ENCODE measurements around the gene GRN.
"Not testable (repeated sequence)": the region's sequence is repeated elsewhere in the genome, so short reads cannot be mapped to it uniquely, and the experiment has no call there.

The GRN gene

GRCh38 chr17:44361292-44362260 is 16.5 kb downstream of the GRN start:
- no peak for DNase-seq

DNA sequence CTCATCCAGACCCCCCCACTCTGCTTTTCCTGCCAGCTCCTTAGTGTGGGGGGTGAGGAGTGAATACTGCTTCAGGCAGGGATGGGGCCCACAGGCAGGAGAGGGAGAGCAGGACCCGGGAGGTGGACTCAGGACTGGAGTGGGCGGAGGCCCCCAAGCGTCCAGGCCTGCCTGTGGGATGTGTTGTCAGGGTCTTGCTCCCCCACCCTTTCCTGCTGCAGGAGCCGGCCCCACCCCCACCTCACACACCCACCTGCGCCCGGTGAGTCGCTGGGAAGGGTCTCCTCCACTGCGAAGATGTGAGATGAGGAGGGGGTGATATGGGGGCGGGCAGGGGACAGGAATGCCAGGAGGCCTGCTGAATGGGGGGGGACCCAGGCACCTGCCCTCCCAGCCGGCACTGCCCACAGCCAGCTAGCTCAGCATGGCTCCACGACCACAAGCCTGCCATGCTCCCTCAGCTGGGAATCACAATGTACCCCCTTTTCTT is 17.4 kb downstream of the GRN start:
- no peak for DNase-seq

DNA sequence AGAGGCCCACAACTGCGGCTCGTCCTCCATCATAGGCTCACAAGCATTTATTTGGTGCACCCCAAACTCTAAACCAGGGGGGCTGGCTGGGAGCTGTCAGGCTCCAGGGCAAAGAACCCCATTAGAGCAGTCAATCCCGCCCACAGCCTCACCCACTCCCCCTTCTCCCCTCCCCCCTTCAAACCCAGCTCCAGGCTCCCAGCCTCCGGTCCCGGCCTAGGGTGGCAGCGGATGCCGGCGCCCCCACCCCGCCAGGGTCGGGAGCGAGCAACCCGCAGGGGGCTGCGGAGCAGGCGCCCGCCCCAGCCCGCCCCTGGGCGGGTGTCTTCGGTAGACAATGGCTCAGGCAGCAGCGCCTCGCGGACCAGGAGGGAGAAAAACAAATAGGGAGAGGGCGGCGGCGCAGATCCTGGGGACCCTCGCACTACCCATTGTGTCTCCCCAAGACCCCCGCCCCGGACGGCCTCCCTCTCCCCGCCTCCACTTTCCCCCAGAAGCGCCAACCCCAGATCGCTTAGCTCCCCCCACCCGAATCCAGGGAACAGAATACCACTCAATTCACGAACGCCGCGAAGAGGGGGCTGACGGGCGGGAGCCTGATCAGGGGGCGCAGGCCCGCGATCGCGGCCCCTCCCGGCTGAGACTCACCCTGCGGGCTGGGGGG is 18.0 kb downstream of the GRN start:
- no peak for DNase-seq

DNA sequence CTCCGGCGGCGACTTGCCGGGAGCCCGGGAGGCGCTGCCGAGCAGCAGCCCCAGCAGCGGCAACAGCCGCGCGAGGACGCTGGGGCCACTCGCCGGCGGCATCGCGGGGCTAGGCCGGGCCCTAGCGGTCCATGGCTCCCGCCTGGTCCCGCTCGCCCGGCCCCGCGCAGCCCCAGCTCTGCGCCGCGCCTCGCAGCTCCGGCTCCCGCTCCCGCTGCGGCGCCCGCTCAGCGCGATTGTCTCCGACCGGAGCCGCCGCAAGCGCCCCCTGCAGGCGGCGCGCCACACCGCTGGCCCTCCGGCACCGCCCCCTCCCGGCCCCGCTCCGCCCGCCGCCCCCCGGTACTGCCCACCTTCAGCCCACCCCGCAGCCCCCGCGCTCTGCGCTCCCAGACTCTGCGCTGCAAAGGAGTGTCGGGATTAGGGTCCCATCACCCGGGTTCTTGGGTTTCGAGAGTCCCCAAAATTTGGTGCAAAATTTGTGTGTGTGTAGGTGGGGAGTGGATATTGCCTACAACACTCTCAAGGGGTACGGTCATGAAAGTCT is 18.6 kb downstream of the GRN start, which contains the start of gene FAM171A2:
Gene FAM171A2 (minus strand): TSS at position 241 of the 547 bp plus-strand sequence. CDS start 139 bp downstream, at position 102.
- DNase-seq, result peak in 1 of 2 experiments; percentile 40

GRCh38 chr17:44365051-44365450 is 19.9 kb downstream of the GRN start:
- DNase-seq, result not testable (repeated sequence)

- DNase-seq, result no peak
Measured at GRCh38 chr17:44367231-44367979, 22.3 kb downstream of the GRN start.

DNA sequence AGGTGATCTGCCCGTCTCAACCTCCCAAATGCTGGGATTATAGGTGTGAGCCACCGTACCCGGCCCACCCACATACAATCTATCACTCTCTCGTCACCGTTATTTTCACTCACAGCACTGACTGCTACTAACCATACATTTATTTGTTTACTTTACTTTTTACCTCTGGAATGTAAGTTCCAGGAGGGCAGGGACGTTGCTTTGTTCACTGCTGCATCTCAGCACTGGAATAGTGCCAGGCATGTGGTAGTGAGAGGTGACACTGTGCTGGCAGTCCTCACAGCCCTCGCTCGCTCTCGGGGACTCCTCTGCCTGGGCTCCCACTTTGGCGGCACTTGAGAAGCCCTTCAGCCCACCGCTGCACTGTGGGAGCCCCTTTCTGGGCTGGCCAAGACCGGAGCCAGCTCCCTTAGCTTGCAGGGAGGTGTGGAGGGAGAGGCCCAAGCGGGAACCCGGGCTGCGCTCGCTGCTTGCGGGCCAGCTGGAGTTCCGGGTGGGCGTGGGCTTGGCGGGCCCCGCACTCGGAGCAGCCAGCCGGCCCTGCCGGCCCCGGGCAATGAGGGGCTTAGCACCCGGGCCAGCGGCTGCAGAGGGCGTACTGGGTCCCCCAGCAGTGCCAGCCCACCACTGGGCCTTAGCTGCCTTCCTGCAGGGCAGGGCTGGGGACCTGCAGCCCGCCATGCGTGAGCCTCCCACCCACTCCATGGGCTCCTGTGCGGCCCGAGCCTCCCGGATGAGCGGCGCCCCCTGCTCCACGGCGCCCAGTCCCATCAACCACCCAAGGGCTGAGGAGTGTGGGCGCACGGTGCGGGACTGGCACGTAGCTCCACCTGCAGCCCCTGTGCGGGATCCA is 23.5 kb downstream of the GRN start:
- not testable (repeated sequence) for DNase-seq

GRCh38 chr17:44369414-44370023 is 24.4 kb downstream of the GRN start:
- not testable (repeated sequence) for DNase-seq

GRCh38 chr17:44372036-44372435 is 26.9 kb downstream of the GRN start:
- DNase-seq, result no peak

GRCh38 chr17:44374306-44375195 is 29.4 kb downstream of the GRN start:
- DNase-seq, result no peak

DNA sequence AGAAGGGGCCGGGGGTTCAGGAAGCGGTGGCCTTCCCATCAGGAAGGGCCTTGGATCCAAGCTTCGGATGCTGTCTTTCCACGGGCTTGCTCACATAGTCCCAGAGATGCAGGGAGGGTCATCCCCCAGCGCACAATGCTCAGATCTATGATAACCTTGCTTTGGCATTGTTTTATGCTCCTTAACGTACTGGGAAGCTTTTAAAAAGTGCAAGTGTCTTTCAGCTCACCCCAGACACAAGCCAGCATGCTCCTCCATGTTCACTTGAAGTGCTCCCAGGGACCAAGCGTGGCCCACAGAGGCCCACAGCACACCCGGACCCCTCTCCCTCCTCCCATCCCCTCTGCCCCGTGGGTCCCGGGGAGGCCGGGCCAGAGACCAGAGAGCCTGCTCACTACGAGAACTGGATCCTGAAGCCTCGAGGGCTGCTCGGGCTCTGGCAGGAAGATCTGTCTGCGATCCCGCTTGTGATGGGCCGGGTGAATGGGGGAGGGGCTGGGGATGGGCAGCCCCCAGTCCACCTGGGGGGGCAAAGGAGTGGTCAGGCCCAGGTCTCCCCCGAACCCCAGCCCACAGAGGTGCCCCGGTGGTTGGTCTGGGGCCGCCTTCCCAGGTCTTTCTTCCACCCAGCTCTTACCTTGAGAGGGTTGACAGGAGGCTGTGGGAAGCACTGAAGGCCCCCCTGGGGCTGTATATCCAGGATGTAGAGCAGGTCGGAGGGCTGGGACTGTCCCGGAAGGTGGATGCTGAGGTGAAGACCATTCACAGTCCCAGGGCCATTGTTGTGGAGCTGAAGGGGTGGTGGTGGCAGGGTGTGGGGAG is 30.3 kb downstream of the GRN start:
- no peak for DNase-seq

GRCh38 chr17:44376124-44376523 is 31.0 kb downstream of the GRN start:
- DNase-seq, result no peak

DNA sequence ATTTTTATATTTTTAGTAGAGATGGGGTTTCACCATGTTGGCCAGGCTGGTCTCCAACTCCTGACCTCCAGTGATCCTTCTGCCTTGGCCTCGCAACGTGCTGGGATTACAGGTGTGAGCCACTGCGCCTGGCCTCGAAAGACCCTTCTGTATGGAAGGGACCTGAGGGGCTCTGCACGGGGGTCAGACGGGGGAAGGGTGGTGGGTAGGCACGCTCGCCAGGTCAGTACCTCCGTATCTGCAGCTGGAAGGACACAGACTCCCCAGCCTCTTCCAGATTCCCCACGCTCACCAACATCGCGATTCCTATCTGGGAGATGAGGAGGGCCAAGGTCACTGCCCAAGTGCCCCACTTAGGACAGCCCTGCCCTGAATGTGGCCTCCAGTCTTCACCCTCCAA is 31.7 kb downstream of the GRN start:
- DNase-seq, result no peak

DNA sequence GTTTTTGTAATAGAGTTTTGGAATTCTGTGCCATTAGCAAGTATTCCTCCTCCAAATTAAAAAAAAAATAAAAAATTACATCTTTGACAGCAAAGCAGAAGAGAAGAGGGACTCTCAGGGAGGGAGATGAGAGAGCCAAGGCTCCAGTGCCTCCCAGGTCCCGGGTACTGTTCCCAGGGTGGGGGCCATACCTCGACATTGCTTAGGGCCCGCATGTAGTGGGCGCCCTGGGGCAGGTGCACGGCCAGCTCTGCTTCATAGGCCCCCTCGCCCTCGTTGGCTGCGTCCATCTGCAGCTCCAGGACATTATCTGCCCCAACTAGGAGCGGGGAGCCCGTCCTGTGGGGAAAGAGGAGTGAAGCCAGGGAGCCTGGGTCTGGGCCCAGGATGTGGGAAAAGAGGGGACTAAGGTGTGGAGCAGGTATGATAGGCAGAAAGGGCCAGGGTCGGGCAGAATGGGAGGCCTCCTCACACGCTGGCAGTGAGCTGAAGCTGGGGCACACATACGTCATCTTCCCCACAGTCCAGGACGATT is 33.1 kb downstream of the GRN start:
- no peak for DNase-seq

DNA sequence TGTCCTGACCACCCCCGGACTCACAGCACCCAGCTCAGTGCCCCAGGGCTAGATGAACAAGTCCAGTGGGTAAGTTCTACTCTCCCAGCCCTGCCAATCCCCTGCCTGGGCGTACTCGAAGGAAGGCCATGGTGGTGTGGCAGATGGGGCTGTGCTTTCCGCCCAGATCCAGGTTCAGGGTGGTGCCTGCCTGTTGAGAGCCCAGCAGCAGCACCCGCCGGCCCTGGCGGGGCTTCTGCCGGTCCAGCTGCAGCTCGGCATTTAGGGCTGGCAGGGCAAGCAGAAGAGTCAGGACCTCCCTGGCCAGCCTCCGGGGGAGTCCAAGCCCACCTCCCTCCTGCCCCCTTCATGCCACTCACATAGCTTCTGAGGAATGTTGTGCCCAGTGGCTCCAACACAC is 34.8 kb downstream of the GRN start:
- no peak for DNase-seq

- no peak for DNase-seq
Measured at GRCh38 chr17:44380767-44381166, 35.7 kb downstream of the GRN start.

GRCh38 chr17:44381810-44382305 is 36.8 kb downstream of the GRN start:
- no peak for DNase-seq

DNA sequence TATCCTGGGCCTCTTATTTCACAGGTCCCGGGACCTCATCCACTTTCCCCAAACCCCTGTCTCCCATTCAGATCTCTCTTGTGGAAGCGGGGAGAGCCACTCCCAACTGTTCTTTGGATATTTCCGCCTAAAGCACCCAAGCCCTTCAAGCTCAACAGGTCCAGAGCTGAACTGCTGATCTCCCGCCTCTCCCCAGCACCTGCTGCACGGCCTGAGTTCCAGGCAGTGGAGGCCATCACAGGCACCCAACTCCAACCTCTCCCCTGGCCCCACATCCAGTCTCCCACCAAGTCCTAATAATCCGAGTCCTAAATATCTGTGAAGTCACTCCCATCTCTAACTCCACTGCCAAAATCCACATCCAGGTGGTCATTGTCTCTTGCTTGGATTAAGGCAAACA is 37.8 kb downstream of the GRN start:
- DNase-seq, result no peak

GRCh38 chr17:44383363-44383762 is 38.3 kb downstream of the GRN start:
- DNase-seq, result no peak
